HG03280 (cell line): Measurements from ENCODE around the gene PTGER3.
A peak's percentile ranks its signal among the peaks of the same experiment; 100 is the strongest.
"Not testable (repeated sequence)": the region's sequence is repeated elsewhere in the genome, so short reads cannot be mapped to it uniquely, and the experiment has no call there.

Experiments
- ATAC-seq: cut with Tn5 transposase; IDR thresholded peaks from one replicate; pipeline ENCODE4 v1.9.1; 2021; ENCODE audit warnings: mild to moderate bottlenecking, moderate library complexity; ENCODE audit not compliant: unreplicated experiment

Gene PTGER3

GRCh38 chr1:71014178-71014579, 33.4 kb downstream of the PTGER3 start:
- no peak for ATAC-seq

- no peak for ATAC-seq
Observed at GRCh38 chr1:71002709-71003475, 44.7 kb downstream of the PTGER3 start.

- ATAC-seq = no peak
Observed at GRCh38 chr1:71001624-71002023, 46.0 kb downstream of the PTGER3 start.

GRCh38 chr1:70997793-70998192, 49.8 kb downstream of the PTGER3 start:
- ATAC-seq = no peak

- no peak for ATAC-seq
Observed at GRCh38 chr1:70994753-70995268, 52.8 kb downstream of the PTGER3 start.

- no peak for ATAC-seq
Observed at GRCh38 chr1:70993798-70994197, 53.8 kb downstream of the PTGER3 start.

- ATAC-seq = no peak
Observed at GRCh38 chr1:70992521-70992920, 55.1 kb downstream of the PTGER3 start.

- ATAC-seq = no peak
Observed at GRCh38 chr1:70990469-70991253, 57.0 kb downstream of the PTGER3 start.

- no peak for ATAC-seq
Observed at GRCh38 chr1:70987497-70987896, 60.1 kb downstream of the PTGER3 start.

GRCh38 chr1:70985776-70986225, 61.8 kb downstream of the PTGER3 start:
- ATAC-seq = not testable (repeated sequence)

GRCh38 chr1:70985278-70985677, 62.3 kb downstream of the PTGER3 start:
- ATAC-seq = not testable (repeated sequence)

GRCh38 chr1:70980361-70980760, 67.3 kb downstream of the PTGER3 start:
- ATAC-seq = no peak

- no peak for ATAC-seq
Observed at GRCh38 chr1:70979881-70980280, 67.7 kb downstream of the PTGER3 start.

GRCh38 chr1:70979313-70979712, 68.3 kb downstream of the PTGER3 start:
- ATAC-seq = no peak

GRCh38 chr1:70978623-70979022, 69.0 kb downstream of the PTGER3 start:
- ATAC-seq = no peak

GRCh38 chr1:70977575-70977974, 70.0 kb downstream of the PTGER3 start:
- no peak for ATAC-seq

GRCh38 chr1:70977041-70977440, 70.6 kb downstream of the PTGER3 start:
- ATAC-seq = no peak

GRCh38 chr1:70973754-70974153, 73.9 kb downstream of the PTGER3 start:
- ATAC-seq = no peak

- no peak for ATAC-seq
Observed at GRCh38 chr1:70970407-70970806, 77.2 kb downstream of the PTGER3 start.

GRCh38 chr1:70966018-70966638, 81.5 kb downstream of the PTGER3 start:
- peak; percentile 74 for ATAC-seq

- no peak for ATAC-seq
Observed at GRCh38 chr1:70963374-70963773, 84.2 kb downstream of the PTGER3 start.
